Fibroblast of the aortic adventitia (primary cell): ENCODE data around the gene SMIM1. TPM values are rescaled to one million over a fixed set of nuclear protein-coding genes. Genes with fewer than 3 reads are reported as not detected.

ENCODE experiments used
- DNase-seq: peaks from one replicate; pipeline ENCODE4 v3.0.0-alpha.2; 2010; ENCODE audit warnings: low read depth
- H3K4me3 ChIP-seq: 2 replicates; pipeline ENCODE4 v1.5.1; 2011; ENCODE audit warnings: low read depth, mild to moderate bottlenecking, control low read depth, low read length, moderate library complexity
- CTCF ChIP-seq: IDR thresholded peaks from 2 replicates; pipeline ENCODE4 v1.5.1; 2011; ENCODE audit warnings: mild to moderate bottlenecking, low read length, control low read depth, inconsistent platforms; ENCODE audit not compliant: insufficient read depth
- small RNA-seq: library from RNA; depleted of rRNA; stranded (forward); fragments of <200 nt; gene quantifications from one replicate; pipeline ENCODE3, GENCODE V24; 2012
- total RNA-seq: library from RNA; depleted of rRNA; stranded (reverse); fragments of >200 nt; gene quantifications from 2 replicates; pipeline ENCODE4 v1.2.3, GENCODE V29; 2012; ENCODE audit warnings: low replicate concordance

The SMIM1 gene
- total RNA-seq, 1 donor = not detected

GRCh38 chr1:3825356-3825755 is 52.8 kb downstream of the SMIM1 start:
- TF ChIP-seq CTCF = no peak
- H3K4me3 ChIP-seq = no peak overlapping the region
- DNase-seq = no peak

Small RNA genes within 50 kb of the gene (small RNA-seq; reads per million reads assigned to genes)
- not detected for gene RF02197
- not detected for gene RN7SL574P

Other genes starting within 250 kb of the SMIM1 start
- 102 and 103 TPM in 2 replicates for gene MEGF6, start 161.2 kb upstream of the SMIM1 start, total RNA-seq
- 14.6 and 44.4 TPM in 2 replicates for gene TPRG1L, start 147.7 kb upstream of the SMIM1 start, total RNA-seq
- gene WRAP73, start 122.6 kb upstream of the SMIM1 start, total RNA-seq = 6.0 and 10.0 TPM in 2 replicates
- 0.18 TPM in 1 of 2 replicates, not detected in the other for gene TP73, start 120.2 kb upstream of the SMIM1 start, total RNA-seq
- gene CCDC27, start 20.3 kb upstream of the SMIM1 start, total RNA-seq = not detected in 2 replicates
- gene LRRC47, start 23.7 kb downstream of the SMIM1 start, total RNA-seq = 22.9 and 37.8 TPM in 2 replicates
- 16.9 and 24.9 TPM in 2 replicates for gene CEP104, start 84.5 kb downstream of the SMIM1 start, total RNA-seq
- gene DFFB, start 84.7 kb downstream of the SMIM1 start, total RNA-seq = 3.6 and 7.8 TPM in 2 replicates
- 13.5 and 35.3 TPM in 2 replicates for gene C1orf174, start 127.5 kb downstream of the SMIM1 start, total RNA-seq